Activated CD4-positive, alpha-beta T cell treated with anti-CD3 and anti-CD28 coated beads, Interleukin-2, amount 50 U/mL, for 48 hours (primary cell): ENCODE data around the gene KIF3A.
A peak's percentile ranks its signal among the peaks of the same experiment; 100 is the strongest.
"Not testable (repeated sequence)": the region's sequence is repeated elsewhere in the genome, so short reads cannot be mapped to it uniquely, and the experiment has no call there.

Experiments used
- DNase-seq, 2 experiments: peaks; one replicate each; pipeline ENCODE4 v3.0.0-alpha.2; 2020

The KIF3A gene

GRCh38 chr5:132714456-132715307 lies 22.7 kb downstream of the KIF3A start:
- no peak for DNase-seq

GRCh38 chr5:132708645-132709044 lies 28.7 kb downstream of the KIF3A start:
- no peak for DNase-seq

GRCh38 chr5:132704875-132705274 lies 32.5 kb downstream of the KIF3A start:
- DNase-seq, result no peak

- no peak for DNase-seq
Observed at GRCh38 chr5:132695956-132696355, 41.4 kb downstream of the KIF3A start.

- DNase-seq, result no peak
Observed at GRCh38 chr5:132692632-132692967, 44.7 kb downstream of the KIF3A start.

GRCh38 chr5:132691755-132692631 lies 45.4 kb downstream of the KIF3A start:
- not testable (repeated sequence) for DNase-seq

- DNase-seq, result no peak
Observed at GRCh38 chr5:132690156-132690555, 47.2 kb downstream of the KIF3A start.

- no peak for DNase-seq
Observed at GRCh38 chr5:132689513-132689912, 47.8 kb downstream of the KIF3A start.

- DNase-seq, result peak in 1 of 2 experiments; percentile 38
Observed at GRCh38 chr5:132688536-132689339, 48.6 kb downstream of the KIF3A start.

- DNase-seq, result peak; percentile 23 to 36
Observed at GRCh38 chr5:132687995-132688394, 49.4 kb downstream of the KIF3A start.

- no peak for DNase-seq
Observed at GRCh38 chr5:132686193-132686592, 51.2 kb downstream of the KIF3A start.

GRCh38 chr5:132684922-132685720 lies 52.2 kb downstream of the KIF3A start:
- no peak for DNase-seq

GRCh38 chr5:132684491-132684890 lies 52.9 kb downstream of the KIF3A start:
- no peak for DNase-seq

- no peak for DNase-seq
Observed at GRCh38 chr5:132681983-132682382, 55.4 kb downstream of the KIF3A start.

- DNase-seq, result no peak
Observed at GRCh38 chr5:132681476-132681831, 55.9 kb downstream of the KIF3A start.

GRCh38 chr5:132680780-132681475 lies 56.4 kb downstream of the KIF3A start:
- DNase-seq, result no peak

- DNase-seq, result no peak
Observed at GRCh38 chr5:132679717-132680380, 57.5 kb downstream of the KIF3A start.

- DNase-seq, result no peak
Observed at GRCh38 chr5:132679166-132679565, 58.2 kb downstream of the KIF3A start.

GRCh38 chr5:132678735-132679134 lies 58.6 kb downstream of the KIF3A start:
- no peak for DNase-seq

- DNase-seq, result no peak
Observed at GRCh38 chr5:132677682-132678400, 59.5 kb downstream of the KIF3A start.
